M059J (cell line): ENCODE measurements around the gene NDUFC1. TPM values are rescaled to one million over a fixed set of nuclear protein-coding genes. Genes with fewer than 3 reads are reported as not detected.
A peak's percentile ranks its signal among the peaks of the same experiment; 100 is the strongest.
"Not testable (repeated sequence)": the region's sequence is repeated elsewhere in the genome, so short reads cannot be mapped to it uniquely, and the experiment has no call there.

Source experiments
- DNase-seq: peaks from one replicate; pipeline ENCODE4 v3.0.0-alpha.2; 2012; ENCODE audit warnings: low read depth
- total RNA-seq: library from RNA; depleted of rRNA; stranded (reverse); fragments of >200 nt; shearing (Covaris generic); gene quantifications from 2 replicates; pipeline ENCODE4 v1.2.3, GENCODE V29; 2014; rRNA removed

The NDUFC1 gene
- 92.3 and 119 TPM in 2 replicates for total RNA-seq

- peak; percentile 58 for DNase-seq
Observed at GRCh38 chr4:139301821-139302611, at the start of gene NDUFC1. Gene NDUFC1 (minus strand): TSS chr4:139302477. CDS start chr4:139295798, 6,679 bp downstream.

- no peak for DNase-seq
Observed at GRCh38 chr4:139337612-139338011, 35.3 kb upstream of the NDUFC1 start.

GRCh38 chr4:139333046-139333445 is 30.8 kb upstream of the NDUFC1 start:
- DNase-seq, result no peak

GRCh38 chr4:139331185-139331584 is 28.9 kb upstream of the NDUFC1 start:
- DNase-seq, result peak; percentile 33

GRCh38 chr4:139330283-139330682 is 28.0 kb upstream of the NDUFC1 start:
- no peak for DNase-seq

- no peak for DNase-seq
Observed at GRCh38 chr4:139329665-139330200, 27.5 kb upstream of the NDUFC1 start.

GRCh38 chr4:139324620-139325019 is 22.3 kb upstream of the NDUFC1 start:
- DNase-seq, result no peak

- DNase-seq, result not testable (repeated sequence)
Observed at GRCh38 chr4:139322541-139322940, 20.3 kb upstream of the NDUFC1 start.

- DNase-seq, result not testable (repeated sequence)
Observed at GRCh38 chr4:139322070-139322469, 19.8 kb upstream of the NDUFC1 start.

GRCh38 chr4:139319571-139319970 is 17.3 kb upstream of the NDUFC1 start:
- DNase-seq, result no peak

GRCh38 chr4:139317635-139318034 is 15.4 kb upstream of the NDUFC1 start:
- DNase-seq, result no peak

GRCh38 chr4:139316733-139317132 is 14.5 kb upstream of the NDUFC1 start:
- DNase-seq, result no peak

GRCh38 chr4:139315221-139315675 is 13.0 kb upstream of the NDUFC1 start:
- DNase-seq, result no peak

GRCh38 chr4:139314047-139314800 is 11.9 kb upstream of the NDUFC1 start:
- no peak for DNase-seq

GRCh38 chr4:139313414-139313813 is 11.1 kb upstream of the NDUFC1 start:
- not testable (repeated sequence) for DNase-seq

- no peak for DNase-seq
Observed at GRCh38 chr4:139312552-139313332, 10.5 kb upstream of the NDUFC1 start.

- DNase-seq, result no peak
Observed at GRCh38 chr4:139311909-139312308, 9.6 kb upstream of the NDUFC1 start.

- no peak for DNase-seq
Observed at GRCh38 chr4:139304920-139305319, 2.6 kb upstream of the NDUFC1 start.

- peak; percentile 96 for DNase-seq
Observed at GRCh38 chr4:139301113-139301820, 1.0 kb downstream of the NDUFC1 start, which contains the start of gene NAA15. Gene NAA15 (plus strand): TSS chr4:139301505. CDS start chr4:139301778, 273 bp downstream.

GRCh38 chr4:139300431-139301112 is 1.7 kb downstream of the NDUFC1 start:
- peak; percentile 69 for DNase-seq
